Hematopoietic multipotent progenitor cell treated with erythropoietin and hydrocortisone succinate and interleukin-3 and kit ligand, for 8 days (in vitro differentiated cells): ENCODE results near the gene NUAK2.

ENCODE experiments used
- DNase-seq: peaks from one replicate; pipeline ENCODE4 v3.0.0-alpha.2; 2015

The NUAK2 gene

DNA sequence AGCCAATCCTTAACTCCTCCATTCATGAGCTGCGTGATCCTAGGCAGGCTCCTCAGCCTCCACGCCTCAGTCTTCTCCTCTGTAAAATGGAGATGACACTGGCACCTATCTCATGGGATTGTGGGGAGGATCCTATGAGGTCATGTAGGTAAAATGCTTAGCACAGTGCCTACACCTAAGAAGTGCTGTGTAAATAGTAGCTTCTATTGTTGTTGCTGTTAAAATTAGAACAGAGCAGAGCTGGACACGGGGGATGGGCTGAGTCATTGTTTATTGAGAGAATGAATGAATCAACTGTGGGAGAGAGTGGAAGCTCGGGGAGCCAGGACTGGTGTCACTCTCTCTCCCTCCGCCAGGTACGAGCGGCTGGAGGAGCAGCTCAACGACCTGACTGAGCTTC lies 50.8 kb downstream of the NUAK2 start:
- no peak for DNase-seq

DNA sequence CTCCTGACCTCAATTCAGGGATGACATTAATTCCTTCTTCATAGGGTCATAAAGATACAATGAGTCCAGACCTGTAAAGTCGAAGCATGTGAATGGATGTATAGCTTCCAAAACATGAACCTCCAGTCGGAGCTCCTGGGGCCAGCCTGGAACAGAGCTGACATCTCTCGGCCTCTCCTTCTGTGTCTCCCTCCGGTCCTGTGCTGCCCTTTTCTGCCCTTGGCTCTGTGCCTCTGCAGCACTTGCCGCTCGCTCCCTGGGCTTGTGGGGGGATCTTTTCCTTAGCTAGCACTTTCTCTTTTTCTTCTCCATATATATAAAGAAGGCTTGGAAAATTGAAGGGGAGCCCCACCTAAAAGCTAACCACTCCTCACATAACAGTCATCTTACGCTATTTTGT lies 51.3 kb downstream of the NUAK2 start:
- DNase-seq: no peak

GRCh38 chr1:205269711-205270110 lies 51.8 kb downstream of the NUAK2 start:
- DNase-seq: no peak

GRCh38 chr1:205268846-205269680 lies 52.5 kb downstream of the NUAK2 start:
- no peak for DNase-seq

GRCh38 chr1:205267306-205267902 lies 54.1 kb downstream of the NUAK2 start:
- peak; percentile 88 for DNase-seq

DNA sequence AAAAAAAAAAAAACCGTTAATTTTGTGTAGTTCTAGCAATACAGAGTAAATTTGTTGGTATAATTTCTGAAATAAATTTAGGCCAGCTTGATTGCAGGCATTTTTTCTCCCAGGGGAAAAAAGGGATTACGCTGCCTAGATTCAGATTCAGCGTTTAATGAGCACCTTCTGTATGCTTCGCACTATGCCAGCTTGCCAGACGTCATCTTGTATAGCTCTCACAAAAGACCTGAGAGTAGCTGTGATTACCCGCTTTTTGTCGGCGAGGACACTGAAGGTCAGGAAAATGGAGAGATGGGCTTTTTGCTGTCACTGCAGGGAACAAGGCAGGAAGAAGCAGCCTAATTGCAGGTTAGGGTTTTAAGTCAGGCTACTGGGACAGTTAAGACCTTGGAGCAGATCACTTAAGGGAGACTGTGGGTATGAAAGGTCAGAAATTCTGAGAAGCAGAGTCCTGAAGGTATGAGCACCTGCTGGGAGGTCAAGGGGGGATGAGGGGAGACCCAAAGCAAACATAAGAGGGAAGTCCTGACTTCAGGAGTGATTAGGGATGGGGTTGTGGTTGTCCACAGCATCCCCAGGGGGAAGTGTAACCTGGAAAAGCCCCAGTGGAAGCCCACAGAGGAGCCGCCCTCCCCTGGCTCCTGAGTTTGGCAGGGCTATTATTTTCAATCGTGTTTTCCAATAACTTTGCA lies 54.8 kb downstream of the NUAK2 start:
- no peak for DNase-seq

DNA sequence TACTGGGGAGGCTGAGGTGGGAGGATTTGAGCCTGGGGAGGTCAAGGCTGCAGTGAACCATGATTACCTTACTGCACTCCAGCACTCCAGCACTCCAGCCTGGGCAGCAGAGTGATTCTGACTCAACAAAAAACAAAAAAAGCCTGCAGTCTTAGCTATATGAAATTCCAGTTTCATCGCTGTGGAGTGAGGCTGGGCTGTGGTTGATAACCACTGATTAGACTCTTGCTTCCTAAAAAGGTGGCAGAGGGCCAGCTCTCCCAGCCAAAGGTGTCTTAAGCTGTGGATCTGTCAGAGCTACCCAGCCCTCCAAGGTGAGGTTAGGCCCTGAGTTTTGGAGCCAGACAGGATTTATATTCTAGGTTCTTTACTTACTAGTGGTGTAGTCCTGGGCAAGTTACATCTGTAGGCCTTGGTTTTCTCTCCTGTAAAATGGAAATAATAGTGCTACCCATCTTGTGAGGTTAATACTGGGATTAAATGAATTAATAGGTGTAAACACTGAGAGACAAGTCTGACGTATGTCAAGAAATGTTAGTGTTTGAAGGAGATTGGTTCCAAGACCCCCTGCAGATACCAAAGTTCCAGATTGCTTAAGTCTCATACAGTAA lies 57.9 kb downstream of the NUAK2 start:
- DNase-seq: peak; percentile 67

GRCh38 chr1:205262731-205263171 lies 58.8 kb downstream of the NUAK2 start:
- DNase-seq: no peak

- no peak for DNase-seq
These were observed 59.4 kb downstream of the NUAK2 start for GRCh38 chr1:205261946-205262691.

- DNase-seq: no peak
These were observed 60.4 kb downstream of the NUAK2 start for GRCh38 chr1:205260948-205261732.

GRCh38 chr1:205259998-205260397 lies 61.5 kb downstream of the NUAK2 start:
- no peak for DNase-seq

GRCh38 chr1:205259324-205259832 lies 62.2 kb downstream of the NUAK2 start:
- DNase-seq: no peak

GRCh38 chr1:205258719-205259118 lies 62.8 kb downstream of the NUAK2 start:
- DNase-seq: no peak

- DNase-seq: no peak
These were observed 63.3 kb downstream of the NUAK2 start for GRCh38 chr1:205258261-205258691.

DNA sequence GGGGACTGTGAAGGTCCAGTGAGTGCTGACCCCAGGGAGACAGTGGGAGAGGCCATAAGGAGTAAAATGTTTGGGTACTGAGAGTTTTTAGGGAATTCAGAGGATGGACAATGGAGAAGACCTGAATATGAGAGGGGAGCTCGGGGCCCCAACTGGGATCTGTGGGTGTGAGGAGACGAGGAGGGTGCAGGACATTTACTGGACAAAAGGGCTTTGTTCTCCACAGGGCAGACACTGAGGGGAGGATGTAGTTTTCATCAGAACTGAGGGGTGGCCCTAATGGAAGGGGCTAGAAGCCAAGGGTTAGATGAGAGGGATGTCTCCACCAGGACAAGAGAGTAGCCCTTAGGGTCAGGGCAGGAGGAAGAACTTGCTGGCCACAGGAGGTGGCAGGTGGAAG lies 63.8 kb downstream of the NUAK2 start:
- DNase-seq: no peak

DNA sequence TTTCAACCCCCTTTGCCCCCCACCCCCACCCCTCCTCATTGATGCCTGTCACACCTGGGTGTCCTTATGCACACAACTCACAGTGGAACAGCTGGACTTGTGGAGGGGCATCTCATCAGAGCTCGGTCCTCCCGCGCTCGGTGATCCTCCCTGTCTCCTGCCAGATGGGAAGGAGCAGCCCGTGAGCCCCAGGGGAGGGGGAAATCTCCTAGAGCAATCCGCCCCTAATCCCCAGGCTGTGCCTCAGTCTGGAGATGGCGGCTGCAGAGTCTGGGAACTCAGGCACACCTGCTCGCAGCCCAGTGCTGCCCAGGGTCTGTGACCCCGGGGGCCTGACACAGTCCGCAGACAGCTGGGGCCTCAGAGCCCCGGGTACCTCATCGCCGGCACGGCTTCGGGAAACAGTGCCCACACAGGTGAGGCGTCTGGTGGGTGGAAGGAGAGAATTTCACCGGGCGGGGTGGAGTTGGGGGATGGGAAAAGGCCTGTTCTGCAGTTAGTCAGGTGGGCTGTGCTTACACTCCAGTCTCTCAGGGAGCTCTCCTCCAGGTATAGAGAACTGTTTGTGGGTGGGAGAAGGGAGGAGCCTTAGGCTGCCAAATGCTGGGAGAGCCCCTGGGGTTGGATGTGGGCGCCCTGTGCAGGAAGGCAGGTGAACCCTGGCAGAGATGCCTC lies 64.5 kb downstream of the NUAK2 start:
- DNase-seq: no peak

DNA sequence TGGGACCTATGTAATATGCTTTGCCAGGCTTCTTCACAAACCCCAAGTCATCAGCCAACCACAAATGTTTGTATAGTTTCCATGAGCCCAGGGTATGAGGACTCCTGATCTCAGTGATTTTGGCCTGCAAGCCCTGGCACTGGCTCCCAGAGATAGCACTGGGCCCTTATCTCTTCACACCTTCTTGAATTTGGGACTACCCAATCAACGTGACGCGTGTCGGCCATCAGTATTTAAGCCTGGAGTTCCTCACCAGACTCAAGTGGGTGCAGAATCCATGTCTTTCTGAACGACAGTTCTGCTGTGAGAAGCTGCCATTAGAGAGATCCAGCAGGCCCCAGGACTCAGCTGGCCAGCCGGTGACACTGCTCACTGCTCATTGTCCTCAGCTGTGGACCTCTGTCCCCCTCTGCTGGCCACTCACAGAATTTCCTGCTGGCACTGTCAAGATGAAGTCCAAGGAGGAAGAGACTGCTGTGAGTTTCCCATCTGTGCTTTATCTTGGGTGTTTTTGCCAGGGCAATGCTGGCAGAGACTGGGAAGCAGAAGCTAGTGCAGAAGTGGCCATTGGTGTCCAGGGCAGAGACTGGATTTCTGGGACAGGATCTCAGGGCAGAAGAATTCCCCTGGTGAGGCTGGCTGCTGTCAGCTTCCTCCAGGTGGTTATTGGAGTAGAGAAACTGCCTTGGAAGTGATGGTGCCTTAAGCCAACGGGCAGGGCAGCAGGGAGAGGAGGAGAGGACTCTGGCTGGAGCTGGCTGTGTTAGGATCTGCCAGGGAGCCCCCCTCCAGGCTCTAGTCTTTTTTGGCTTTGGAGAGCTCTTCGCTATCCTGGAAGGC lies 65.4 kb downstream of the NUAK2 start:
- peak; percentile 99 for DNase-seq
